ENCODE results near the gene REG1A.

The REG1A gene, protein sequence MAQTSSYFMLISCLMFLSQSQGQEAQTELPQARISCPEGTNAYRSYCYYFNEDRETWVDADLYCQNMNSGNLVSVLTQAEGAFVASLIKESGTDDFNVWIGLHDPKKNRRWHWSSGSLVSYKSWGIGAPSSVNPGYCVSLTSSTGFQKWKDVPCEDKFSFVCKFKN

DNA sequence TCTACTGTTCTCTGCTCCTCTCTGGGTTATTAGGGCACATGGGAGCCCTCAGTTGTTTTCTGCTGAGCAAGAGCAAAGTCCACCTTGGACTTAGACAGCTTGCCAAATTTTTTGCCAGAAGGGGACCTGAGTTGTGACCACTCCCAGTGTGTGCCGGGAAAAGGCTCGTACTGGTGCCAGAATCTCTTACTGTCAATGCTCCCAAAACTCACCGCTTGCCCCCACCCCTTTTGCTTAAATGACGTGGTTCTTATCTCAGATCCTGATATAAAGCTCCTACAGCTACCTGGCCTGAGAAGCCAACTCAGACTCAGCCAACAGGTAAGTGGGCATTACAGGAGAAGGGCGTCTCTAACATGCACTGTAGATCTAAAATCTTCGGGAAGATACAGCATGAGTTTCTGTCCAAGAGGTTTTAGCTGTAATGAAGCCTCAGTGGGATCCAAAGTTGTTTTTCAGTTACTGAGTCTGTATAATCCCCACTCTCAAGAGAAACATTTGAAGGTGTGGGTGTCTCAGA, at the start of gene REG1A:
Gene REG1A, plus strand, starts transcription at position 295 of the 520 bp plus-strand sequence. CDS start 374 bp downstream, outside the sequence.
- ChIA-PET CTCF (no interaction called here), POLR2A (ENCODE audit: low non-redundant PET) (no interaction called here)
- no peak for DNase-seq (ENCODE audit: low spot score)
- H3K27ac ChIP-seq, result no peak within 1 kb of the TSS
- TF ChIP-seq, protein P1, sequence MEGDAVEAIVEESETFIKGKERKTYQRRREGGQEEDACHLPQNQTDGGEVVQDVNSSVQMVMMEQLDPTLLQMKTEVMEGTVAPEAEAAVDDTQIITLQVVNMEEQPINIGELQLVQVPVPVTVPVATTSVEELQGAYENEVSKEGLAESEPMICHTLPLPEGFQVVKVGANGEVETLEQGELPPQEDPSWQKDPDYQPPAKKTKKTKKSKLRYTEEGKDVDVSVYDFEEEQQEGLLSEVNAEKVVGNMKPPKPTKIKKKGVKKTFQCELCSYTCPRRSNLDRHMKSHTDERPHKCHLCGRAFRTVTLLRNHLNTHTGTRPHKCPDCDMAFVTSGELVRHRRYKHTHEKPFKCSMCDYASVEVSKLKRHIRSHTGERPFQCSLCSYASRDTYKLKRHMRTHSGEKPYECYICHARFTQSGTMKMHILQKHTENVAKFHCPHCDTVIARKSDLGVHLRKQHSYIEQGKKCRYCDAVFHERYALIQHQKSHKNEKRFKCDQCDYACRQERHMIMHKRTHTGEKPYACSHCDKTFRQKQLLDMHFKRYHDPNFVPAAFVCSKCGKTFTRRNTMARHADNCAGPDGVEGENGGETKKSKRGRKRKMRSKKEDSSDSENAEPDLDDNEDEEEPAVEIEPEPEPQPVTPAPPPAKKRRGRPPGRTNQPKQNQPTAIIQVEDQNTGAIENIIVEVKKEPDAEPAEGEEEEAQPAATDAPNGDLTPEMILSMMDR (conservative IDR thresholded peaks at IDR 0.05; ENCODE audit: low read depth), result no peak

DNA sequence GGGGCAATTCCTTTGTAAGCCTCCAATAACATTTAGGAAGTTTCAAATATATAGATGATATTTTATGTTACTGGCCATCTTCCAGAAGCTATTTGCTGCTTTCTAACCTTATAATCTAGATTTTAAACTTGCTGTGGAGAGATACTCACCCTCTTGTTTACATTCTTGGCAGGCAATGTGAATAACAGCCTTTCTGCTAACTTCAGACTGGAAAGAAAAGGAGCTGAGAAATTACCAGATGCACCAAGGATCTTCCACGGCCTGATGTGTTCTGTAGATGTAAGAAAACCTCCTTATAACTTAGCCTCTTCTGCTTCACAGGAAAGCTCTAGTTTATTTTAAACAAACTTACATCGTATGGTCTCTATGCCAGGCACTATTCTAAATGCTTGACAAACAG, 49.2 kb upstream of the REG1A start:
- POLR2A ChIA-PET (ENCODE audit: low non-redundant PET), result no interaction called here
- DNase-seq (ENCODE audit: low spot score), result no peak
- CTCF ChIA-PET, result no interaction called here
- no peak overlapping the region for H3K27ac ChIP-seq
- TF ChIP-seq, protein P1 (conservative IDR thresholded peaks at IDR 0.05; ENCODE audit: low read depth), result no peak

DNA sequence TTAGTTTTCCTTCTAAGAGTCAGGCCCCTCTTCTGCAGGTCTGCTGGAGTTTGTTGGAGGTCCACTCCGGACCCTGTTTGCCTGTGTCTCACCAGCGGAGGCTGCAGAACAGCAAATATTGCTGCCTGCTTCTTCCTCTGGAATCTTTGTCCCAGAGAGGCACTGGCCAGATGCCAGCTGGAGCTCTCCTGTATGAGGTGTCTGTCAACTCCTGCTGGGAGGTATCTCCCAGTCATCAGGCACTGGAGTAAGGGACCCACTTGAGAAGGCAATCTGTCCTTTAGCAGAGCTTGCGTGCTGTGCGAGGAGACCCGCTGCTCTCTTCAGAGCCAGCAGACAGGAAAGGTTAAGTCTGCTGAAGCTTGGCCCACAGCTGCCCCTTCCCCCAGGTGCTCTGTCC, 37.3 kb upstream of the REG1A start:
- no peak overlapping the region for H3K27ac ChIP-seq
- DNase-seq (ENCODE audit: low spot score), result no peak
- TF ChIP-seq, protein P1 (conservative IDR thresholded peaks at IDR 0.05; ENCODE audit: low read depth), result no peak
- CTCF ChIA-PET, result no interaction called here
- POLR2A ChIA-PET (ENCODE audit: low non-redundant PET), result no interaction called here

DNA sequence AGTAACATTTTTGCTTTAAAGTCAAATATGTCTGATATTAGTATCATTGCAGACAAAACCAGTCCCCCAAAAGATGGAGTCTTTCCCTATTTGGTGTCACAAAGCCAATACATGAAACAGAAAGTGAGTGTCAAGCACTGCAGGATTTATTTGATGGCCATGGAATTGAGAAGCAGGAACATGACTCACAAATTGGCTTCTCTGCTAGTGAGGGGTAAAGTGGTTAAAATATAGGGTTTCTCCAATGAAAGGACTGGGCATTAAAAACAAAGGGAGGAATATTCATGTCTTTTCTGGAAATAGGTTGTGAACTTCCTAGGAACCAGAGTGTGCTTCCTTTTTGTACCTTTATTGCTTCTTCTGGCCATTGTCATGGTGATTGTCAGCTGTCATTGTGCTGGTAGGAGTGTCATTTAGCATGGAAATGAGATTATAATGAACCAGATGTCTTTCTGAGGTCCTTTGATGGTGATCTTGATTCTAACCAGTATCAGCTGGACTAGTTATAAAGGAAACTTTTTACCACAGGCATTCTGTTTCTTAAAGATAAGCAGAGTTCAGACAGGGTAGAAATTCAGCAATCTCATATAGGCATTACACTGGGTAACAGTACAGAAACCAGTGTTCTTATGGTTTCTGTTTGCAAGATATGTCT, 36.6 kb upstream of the REG1A start:
- ChIA-PET POLR2A (ENCODE audit: low non-redundant PET) (no interaction called here), CTCF (no interaction called here)
- no peak for DNase-seq (ENCODE audit: low spot score)

DNA sequence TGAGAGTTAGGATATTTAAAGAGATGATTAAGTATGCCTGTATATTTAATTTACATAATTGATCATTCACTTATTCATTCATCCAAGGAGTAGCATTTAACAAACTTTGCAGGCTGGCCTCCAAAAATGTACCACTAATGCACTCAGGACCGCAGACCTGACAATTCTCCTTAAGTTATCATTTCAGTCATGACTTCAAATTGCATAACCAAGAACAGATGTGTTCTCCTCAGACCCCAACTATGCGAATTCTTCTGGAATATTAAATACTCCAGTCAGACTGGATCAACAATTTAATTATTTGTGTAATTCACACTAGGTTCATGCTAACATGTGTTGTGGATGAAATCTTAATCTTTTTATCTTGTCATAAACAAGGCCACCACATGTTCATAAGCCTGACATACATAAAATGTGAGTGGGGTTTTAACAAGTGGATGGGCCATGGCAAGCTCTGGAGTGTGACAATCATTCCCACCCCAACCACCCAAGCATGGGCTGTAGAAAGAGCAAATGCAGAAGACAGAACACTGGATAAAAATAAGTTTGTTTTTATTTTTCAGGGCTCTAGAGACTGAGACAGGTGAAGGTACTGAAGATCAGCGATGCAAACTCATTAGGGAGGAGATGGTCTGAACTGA, 35.7 kb upstream of the REG1A start:
- no peak for DNase-seq (ENCODE audit: low spot score)
- ChIA-PET CTCF (no interaction called here), POLR2A (ENCODE audit: low non-redundant PET) (no interaction called here)
- TF ChIP-seq, protein P1 (conservative IDR thresholded peaks at IDR 0.05; ENCODE audit: low read depth), result no peak
- no peak overlapping the region for H3K27ac ChIP-seq

More for the DNA sequence above, 36.6 kb upstream of the REG1A start:
- TF ChIP-seq, protein P1 (conservative IDR thresholded peaks at IDR 0.05; ENCODE audit: low read depth), result no peak
- H3K27ac ChIP-seq, result no peak overlapping the region

DNA sequence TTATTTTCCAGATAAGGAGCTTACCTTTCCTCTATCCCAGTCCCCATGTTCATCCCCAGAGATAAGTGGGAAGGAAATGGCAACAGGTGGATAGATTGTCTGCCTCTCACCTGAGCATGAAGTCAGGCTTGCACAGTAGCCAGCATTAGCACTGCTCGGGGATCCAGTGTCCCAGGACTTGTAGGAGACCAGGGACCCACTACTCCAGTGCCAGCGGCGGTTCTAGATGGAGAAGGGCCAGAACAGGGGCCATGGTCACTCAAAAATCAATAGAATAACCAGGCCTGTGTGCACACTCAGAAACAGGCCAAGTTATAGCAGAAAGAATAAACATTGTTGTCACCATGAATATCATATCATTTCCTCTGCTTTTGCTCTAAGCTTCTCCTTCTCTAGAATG, 34.9 kb upstream of the REG1A start:
- ChIA-PET POLR2A (ENCODE audit: low non-redundant PET) (no interaction called here), CTCF (no interaction called here)
- H3K27ac ChIP-seq, result no peak overlapping the region
- TF ChIP-seq, protein P1 (conservative IDR thresholded peaks at IDR 0.05; ENCODE audit: low read depth), result no peak
- DNase-seq (ENCODE audit: low spot score), result no peak
